ENCODE data around the gene LIPJ. TPM values are rescaled to one million over a fixed set of nuclear protein-coding genes. Genes with fewer than 3 reads are reported as not detected.

The LIPJ gene
- total and polyA plus RNA-seq, 2 of the 13 experiments (the other 11 are each of a cell fraction or from before 2014, with no cell fraction given): not detected

DNA sequence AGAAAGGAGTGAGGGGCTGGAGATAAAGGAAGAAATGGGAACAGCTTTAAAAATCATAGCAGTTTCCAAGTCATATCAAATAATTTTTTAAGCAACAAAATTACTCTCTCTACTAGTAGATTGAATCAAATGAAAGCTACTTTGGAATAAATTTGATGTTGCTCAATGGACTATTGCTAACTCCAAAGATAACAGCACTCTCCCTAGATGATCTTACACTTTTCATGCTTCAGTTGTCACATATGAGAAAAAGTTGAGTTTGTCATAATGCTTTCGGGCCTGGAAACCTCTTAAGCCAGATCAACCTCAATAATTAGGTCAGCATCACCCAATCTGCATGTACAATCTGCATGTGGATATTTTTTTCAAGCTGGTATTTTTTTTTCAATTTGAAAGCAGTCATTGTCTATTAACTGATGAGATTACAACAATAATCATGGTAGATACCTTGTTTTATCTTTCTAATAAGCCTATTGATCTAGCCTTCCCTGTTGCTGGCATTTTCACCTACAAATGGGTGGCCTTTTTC, 31.3 kb downstream of the LIPJ start:
- H2AFZ ChIP-seq (ENCODE audit: low read length): no peak overlapping the region
- H3K27me3 ChIP-seq (ENCODE audit: control insufficient read depth in 1 of 2, insufficient read depth in 2 of 2, low read length in 2 of 2): no peaks in the 10 kb centered on the region
- in situ Hi-C loops (cut with HindIII; ENCODE audit: extremely low pct_ligation_motif_present, low pct_unique_long_range_greater_than_20kb): no loop called here
- DNase-seq (ENCODE audit: low spot score) (no peak), FAIRE-seq (no peak), ATAC-seq (no peak)
- no peak overlapping the region for H3K27ac ChIP-seq (ENCODE audit: extremely low read length, insufficient read depth, low read length)
- no peaks in the 10 kb centered on the region for H3K4me1 ChIP-seq (ENCODE audit: insufficient read depth, low read length)
- CTCF ChIA-PET (ENCODE audit: low intra/inter-chr PET ratio, low total read pairs): no interaction called here
- no peaks in the 10 kb centered on the region for H3K9me3 ChIP-seq (ENCODE audit: low read length)
- TF ChIP-seq NR1H2 (CRISPR knock-in tag; IDR thresholded peaks at IDR 0.05; ENCODE audit: borderline replicate concordance, low read depth): no peak
- no peak for TF ChIP-seq PHF5A (CRISPR knock-in tag; IDR thresholded peaks at IDR 0.05; ENCODE audit: low read depth, unreplicated experiment)
- no peak for TF ChIP-seq ELF4 (CRISPR knock-in tag; IDR thresholded peaks at IDR 0.05; ENCODE audit: borderline replicate concordance)
- no peak for TF ChIP-seq ZNF891 (CRISPR knock-in tag; IDR thresholded peaks at IDR 0.05)
- TF ChIP-seq ZNF501 (CRISPR knock-in tag; IDR thresholded peaks at IDR 0.05): no peak
- TF ChIP-seq ELF3 (CRISPR knock-in tag; IDR thresholded peaks at IDR 0.05): no peak
- TF ChIP-seq ZNF646 (CRISPR knock-in tag; IDR thresholded peaks at IDR 0.05): no peak
- no peak for TF ChIP-seq SATB2 (CRISPR knock-in tag; IDR thresholded peaks at IDR 0.05)
- no peak for TF ChIP-seq CCAR2 (optimal IDR thresholded peaks at IDR 0.05; ENCODE audit: low read depth, low read length)
- TF ChIP-seq ARHGAP35 (CRISPR knock-in tag; IDR thresholded peaks at IDR 0.05; ENCODE audit: borderline replicate concordance): no peak
- TF ChIP-seq CBX2 (IDR thresholded peaks at IDR 0.05; ENCODE audit: low read depth, low read length): no peak
- TF ChIP-seq CBX2 (CRISPR knock-in tag; IDR thresholded peaks at IDR 0.05; ENCODE audit: low read depth): no peak
- no peak for TF ChIP-seq ZFP62 (CRISPR knock-in tag; IDR thresholded peaks at IDR 0.05)
- TF ChIP-seq, protein P1, sequence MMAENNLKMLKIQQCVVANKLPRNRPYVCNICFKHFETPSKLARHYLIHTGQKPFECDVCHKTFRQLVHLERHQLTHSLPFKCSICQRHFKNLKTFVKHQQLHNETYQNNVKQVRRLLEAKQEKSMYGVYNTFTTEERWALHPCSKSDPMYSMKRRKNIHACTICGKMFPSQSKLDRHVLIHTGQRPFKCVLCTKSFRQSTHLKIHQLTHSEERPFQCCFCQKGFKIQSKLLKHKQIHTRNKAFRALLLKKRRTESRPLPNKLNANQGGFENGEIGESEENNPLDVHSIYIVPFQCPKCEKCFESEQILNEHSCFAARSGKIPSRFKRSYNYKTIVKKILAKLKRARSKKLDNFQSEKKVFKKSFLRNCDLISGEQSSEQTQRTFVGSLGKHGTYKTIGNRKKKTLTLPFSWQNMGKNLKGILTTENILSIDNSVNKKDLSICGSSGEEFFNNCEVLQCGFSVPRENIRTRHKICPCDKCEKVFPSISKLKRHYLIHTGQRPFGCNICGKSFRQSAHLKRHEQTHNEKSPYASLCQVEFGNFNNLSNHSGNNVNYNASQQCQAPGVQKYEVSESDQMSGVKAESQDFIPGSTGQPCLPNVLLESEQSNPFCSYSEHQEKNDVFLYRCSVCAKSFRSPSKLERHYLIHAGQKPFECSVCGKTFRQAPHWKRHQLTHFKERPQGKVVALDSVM (CRISPR knock-in tag; IDR thresholded peaks at IDR 0.05): no peak
- no peak for TF ChIP-seq SNRNP70 (IDR thresholded peaks at IDR 0.05; ENCODE audit: low read depth, low read length)
- no peak for TF ChIP-seq ZSCAN25 (CRISPR knock-in tag; IDR thresholded peaks at IDR 0.05)
- no peak for TF ChIP-seq CREBL2 (CRISPR knock-in tag; IDR thresholded peaks at IDR 0.05; ENCODE audit: borderline replicate concordance)
- no peak for TF ChIP-seq HOXD1 (CRISPR knock-in tag; IDR thresholded peaks at IDR 0.05)
- TF ChIP-seq MIER2 (CRISPR knock-in tag; IDR thresholded peaks at IDR 0.05): no peak
- H3K79me2 ChIP-seq (ENCODE audit: insufficient read depth, low read length): no peaks in the 10 kb centered on the region
- H3K4me3 ChIP-seq (replicated peaks in 1 of 3; ENCODE audit: insufficient read depth in 1 of 3, low read depth in 2 of 3, low read length in 3 of 3): no peak overlapping the region
- no peak overlapping the region for H3K9ac ChIP-seq (ENCODE audit: insufficient read depth, low read depth, low read length)
- POLR2A ChIA-PET: no interaction called here
- H3K36me3 ChIP-seq (replicated peaks in 1 of 2; ENCODE audit: control insufficient read depth in 1 of 2, insufficient read depth in 2 of 2, low read length in 2 of 2): no peaks in the 10 kb centered on the region
- WGBS (ENCODE audit: low lambda C conversion rate): 0% methylated on average over 1 of the region's 1 CpG
- BruUV-seq (replicated peaks): no TSS peak
- H4K20me1 ChIP-seq (ENCODE audit: insufficient read depth, low read length): no peaks in the 10 kb centered on the region
- intact Hi-C loops (cut with micrococcal nuclease; ENCODE audit: unreplicated experiment): no loop called here
- H3K4me2 ChIP-seq (ENCODE audit: low read depth, low read length): no peak overlapping the region
